GM18498 (cell line): ENCODE measurements around the gene GPR157.

Source experiments
- ATAC-seq: cut with Tn5 transposase; IDR thresholded peaks from one replicate; pipeline ENCODE4 v1.9.1; 2021; ENCODE audit warnings: mild to moderate bottlenecking, moderate library complexity; ENCODE audit not compliant: unreplicated experiment

Gene GPR157

DNA sequence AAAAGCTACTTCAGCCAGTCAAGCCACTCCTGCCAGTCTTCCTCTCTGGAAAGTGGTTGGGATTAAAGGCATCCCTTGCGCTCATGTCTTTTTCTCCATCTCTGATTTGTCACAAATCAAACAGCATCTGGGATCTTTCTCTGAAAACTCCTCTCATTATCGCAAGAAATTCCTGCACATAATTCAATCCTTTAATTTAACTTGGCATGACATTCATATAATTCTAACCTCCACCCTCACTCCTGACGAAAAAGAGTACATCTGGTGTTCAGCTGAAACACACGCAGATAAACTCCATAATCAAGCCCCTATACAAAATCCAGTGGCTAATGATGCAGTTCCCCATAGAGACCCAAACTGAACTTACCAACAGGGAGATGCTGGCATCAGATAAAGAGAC, 40.1 kb downstream of the GPR157 start:
- ATAC-seq, result no peak

DNA sequence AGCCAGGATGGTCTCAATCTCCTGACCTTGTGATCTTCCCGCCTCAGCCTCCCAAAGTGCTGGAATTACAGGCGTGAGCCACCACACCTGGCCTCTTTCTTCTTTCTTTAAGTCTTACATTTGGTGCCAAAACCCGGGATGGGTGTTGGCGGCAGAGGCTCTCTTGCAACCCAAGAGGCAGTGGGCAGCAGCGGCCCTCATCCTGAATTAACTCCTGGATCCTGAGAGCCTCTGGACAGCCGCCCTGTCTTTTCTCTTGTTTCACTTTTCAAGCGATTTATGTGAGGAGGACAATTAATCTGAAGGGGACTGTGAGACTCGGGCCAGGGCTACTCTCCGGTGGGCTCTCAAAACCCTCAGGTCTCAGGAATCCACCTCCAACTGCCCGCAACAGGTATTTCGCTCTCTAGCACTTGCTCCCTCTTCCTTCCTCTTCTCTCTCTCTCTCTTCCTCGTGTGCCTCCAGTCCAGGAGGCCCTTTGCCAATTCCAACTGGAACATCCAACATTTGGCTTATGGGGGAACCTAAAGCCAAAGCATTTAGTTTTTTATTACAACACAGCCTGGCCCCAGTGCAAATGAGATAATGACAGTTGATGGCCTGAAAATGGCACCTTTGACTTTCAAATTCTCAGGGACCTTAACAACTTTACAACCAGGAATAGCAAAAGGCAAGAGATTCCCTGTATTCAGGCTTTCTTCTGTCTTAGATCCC, 41.3 kb downstream of the GPR157 start:
- no peak for ATAC-seq

- no peak for ATAC-seq
Measured at GRCh38 chr1:9086796-9087195, 42.1 kb downstream of the GPR157 start.

GRCh38 chr1:9086045-9086444, 42.9 kb downstream of the GPR157 start:
- no peak for ATAC-seq

DNA sequence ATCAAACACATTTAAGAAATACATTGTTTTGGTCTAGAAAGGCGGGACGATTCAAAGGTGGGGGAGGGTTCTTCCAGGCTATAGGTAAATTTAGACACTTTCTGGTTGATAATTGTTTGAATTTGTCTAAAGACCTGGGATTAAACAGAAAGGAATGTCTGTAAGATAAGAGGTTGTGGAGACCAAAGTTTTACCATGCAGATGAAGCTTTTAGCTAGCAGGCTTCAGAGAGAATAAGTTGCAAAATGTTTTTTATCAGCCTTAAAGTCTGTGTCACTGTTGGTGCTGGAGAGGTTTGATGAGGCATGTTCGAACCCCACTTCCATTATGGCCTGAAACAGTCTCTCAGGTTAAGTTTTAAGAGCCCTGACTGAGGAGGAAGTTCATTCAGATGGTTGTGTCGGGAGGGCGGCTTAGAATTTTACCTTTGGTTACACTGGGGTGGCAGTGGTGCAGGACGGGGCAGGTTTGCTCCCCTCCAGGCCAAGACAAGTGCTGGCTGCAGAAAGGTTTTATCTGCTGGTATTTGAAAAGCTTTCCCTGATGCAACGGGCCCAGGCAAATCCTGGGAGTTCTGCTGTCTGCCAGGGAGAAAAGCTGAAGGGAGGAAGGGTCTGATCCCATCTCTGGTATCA, 43.5 kb downstream of the GPR157 start:
- no peak for ATAC-seq

GRCh38 chr1:9084906-9085305, 44.0 kb downstream of the GPR157 start:
- no peak for ATAC-seq

DNA sequence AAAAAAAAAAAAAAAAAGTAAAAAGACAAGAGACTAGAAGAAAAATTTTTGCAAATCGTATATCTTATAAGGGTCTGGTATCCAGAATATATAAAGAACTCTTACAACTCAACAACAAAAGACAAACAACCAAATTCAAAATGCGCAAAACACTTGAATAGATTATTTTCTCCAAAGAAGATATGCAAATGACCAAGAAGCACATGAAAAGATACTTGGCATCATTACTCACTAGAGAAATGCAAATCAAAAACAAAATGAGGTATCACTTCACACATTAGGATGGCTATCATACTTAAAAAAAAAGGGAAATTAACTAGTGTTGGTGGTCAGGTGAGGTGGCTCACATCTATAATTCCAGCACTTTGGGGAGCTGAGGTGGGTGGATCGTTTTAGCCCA, 47.4 kb downstream of the GPR157 start:
- ATAC-seq, result no peak

GRCh38 chr1:9080705-9081291, 48.1 kb downstream of the GPR157 start:
- no peak for ATAC-seq

DNA sequence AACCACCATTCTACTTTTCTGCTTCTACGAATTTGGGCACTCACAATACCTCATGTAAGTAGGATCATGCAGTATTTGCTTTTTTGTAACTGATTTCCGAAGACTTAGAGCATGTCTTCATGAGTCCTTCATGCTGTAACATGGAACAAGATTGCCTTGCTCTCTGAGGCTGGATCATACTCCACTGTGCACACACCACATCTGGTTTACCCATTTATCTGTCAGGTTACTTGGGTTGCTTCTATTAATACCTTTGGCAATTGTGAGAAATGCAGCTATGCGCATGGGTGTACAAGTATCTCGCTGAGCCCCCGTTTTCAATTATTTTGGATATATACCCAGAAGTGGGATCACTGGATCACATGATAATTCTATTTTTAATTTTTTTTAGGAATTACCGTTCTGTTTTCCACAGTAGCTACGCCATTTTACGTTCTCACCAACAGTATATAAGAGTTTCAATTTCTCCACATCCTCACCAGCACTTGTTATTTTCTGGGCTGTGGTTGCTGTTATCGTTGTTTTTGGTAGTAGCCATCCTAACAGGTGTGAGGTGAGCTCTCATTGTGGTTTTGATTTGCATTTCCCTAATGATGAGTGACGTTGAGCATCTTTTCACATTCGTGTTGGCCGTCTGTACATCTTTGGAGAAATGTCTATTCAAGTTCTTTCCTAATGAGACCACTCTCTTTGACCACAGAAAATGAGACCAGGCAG, 48.8 kb downstream of the GPR157 start:
- ATAC-seq, result peak; percentile 50

DNA sequence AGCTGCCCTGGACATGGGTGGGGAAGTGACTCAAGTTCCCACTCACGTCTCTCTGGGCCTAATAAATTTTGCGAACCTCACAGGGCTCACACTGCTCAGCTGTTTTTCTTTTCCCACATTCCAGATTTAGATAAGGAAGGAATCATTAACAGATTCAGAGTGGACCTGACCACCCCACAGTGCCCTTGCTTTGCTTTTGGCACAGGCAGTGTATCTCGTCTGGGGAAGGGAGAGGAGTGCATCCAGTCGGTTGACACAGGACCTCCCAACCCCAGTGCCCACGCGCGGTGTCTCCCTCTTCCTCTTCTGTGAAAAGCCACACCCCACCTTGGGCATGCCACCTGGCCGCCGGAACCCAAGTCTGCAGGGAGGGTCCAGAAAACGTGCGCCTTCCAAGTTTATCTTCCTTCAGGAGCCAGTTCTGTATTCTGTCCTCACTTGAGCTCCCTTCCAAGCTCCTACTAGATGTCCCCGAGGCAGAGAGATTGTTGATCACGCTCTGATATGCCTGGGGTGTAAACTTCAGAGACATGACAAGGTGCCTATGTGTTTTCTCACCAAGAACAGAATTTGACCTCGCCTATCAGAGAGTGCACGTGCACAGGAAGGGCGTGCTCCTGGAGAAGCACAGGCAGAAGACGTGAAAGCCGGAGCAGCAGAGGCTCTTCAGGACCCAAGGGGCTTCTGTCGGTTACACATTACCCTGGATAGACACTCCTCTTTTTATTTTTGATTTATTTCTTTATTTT, 50.0 kb downstream of the GPR157 start:
- ATAC-seq, result no peak

- ATAC-seq, result peak; percentile 44
Measured at GRCh38 chr1:9078015-9078751, 50.7 kb downstream of the GPR157 start.

DNA sequence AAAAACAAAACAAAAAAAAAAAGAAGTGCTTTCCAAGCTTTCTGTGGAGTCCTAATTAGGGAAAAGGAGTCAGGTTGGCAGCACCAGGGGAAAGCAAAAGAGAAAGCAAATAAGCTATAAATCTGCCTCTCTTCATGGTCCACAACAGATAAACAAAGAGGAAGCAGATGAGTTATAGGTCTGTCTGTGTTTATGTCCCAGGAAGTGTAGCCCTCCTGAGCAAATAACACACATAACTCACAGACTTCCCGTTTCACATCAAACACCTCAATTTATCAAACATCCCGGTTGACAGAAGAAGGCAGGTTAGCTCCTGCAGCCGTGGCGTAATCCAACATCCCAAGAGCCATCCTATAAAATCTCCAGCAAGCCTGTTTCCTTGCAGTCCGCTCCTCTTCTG, 53.9 kb downstream of the GPR157 start:
- no peak for ATAC-seq

DNA sequence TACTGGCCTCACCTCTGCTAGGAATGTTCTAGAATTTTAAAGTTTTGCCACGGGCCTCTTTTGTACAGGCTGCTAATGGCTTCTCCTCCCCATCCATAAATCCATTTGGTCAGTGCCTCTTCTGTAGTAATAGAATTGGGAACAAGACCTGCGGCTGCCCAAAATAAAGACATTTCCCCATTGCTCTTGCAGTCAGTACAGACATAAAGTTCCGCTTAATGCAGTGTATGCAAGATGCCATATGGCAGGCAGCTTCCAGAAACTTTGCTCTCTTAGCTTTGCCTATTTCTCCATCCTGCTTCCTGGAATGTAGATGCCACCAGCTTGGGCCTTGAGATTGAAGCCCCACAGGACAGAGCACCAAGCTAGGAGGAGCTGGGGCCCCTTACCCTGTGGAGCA, 55.8 kb downstream of the GPR157 start:
- no peak for ATAC-seq

DNA sequence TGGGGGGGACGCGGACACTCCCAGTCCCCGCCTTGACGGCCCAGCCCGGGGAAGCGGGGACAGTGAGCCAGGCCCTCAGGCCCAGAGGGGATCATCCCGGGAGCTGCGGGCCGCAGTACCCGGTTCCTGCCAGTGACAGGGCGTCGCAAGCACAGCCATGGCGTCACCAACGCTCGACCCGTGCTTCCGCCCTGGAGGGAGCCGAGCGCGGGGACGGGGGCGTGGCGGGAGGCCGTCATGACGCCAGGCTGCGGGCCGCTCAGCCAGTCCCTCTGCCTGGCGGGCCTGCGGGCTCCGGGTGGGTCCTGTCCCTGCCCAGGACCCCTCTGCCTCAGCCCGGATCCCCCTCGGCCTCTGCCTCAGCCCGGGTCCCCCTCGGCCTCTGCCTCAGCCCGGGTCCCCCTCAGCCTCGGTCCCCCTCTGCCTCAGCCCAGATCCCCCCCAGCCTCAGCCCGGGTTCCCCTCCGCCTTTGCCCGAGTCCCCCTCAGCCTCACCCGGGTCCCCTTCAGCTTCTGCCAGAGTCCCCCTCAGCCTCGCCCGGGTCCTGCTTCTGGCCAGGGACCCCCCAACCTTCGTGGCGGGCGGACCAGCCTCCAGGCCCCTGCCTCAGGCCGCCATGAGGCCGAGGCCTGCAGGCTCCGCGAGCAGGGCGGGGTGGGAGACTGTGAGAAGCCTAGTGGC, 57.2 kb downstream of the GPR157 start:
- ATAC-seq, result no peak

DNA sequence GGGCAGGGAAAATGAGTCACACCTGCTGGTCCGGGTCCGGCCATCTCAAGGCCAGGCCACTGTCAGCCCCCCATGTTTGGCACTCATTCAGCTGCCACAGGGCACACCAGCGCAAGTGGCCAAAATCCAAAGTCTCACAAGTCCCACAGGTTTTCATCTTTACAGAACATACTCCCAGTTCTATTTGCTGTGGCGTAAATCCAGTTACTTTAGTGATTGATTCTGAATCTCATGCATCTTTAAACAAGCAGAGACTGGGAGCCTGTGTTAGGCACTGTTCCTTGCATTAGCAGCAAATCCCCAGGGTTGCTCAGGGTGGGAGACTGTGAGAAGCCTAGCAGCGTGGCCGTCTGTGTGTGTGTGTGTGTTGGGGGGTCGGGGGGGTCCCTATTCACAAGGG, 58.4 kb downstream of the GPR157 start:
- ATAC-seq, result no peak

DNA sequence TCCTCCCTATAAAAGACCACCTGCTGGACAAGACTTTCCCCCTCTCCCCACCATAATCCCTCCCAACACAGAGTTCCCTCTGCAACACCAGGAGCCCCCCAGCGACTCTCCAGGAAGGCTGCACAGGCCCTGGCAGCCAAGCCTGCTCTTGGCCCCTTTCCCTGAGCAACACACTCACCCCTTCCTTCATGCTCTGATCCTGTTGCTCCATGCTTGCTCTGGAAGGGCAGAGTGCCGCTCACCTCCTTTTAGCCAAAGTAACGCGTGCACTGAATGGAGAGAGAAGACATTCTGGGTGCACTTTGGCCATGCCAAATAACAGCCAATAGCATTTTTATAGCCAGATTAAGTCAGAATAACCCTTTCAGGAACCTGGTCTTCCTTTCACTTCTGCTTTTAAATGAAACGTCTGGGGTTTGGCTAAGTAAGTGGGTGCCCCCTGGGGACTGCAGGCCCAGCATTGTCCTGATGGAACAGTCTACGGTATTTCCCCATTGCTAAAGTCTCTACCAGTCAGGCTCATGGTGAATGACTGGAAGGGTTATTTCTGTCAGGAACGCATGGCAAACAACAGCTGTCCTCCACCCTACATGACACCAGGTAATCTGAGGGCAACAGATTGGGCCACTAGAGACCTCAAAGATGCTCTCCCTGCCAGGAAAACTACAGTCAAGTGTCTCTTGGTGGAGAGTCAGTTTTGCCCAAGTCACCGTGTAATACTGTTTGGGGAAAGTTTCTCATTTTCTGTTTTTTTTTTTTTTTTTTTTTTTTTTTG, 59.4 kb downstream of the GPR157 start, which contains the start of gene SLC2A5:
Gene SLC2A5, minus strand, starts transcription at position 310 of the 775 bp plus-strand sequence. Its CDS starts 99 bp downstream, at position 211.
- ATAC-seq, result peak; percentile 90

GRCh38 chr1:9068981-9069325, 59.9 kb downstream of the GPR157 start:
- peak; percentile 10 for ATAC-seq

DNA sequence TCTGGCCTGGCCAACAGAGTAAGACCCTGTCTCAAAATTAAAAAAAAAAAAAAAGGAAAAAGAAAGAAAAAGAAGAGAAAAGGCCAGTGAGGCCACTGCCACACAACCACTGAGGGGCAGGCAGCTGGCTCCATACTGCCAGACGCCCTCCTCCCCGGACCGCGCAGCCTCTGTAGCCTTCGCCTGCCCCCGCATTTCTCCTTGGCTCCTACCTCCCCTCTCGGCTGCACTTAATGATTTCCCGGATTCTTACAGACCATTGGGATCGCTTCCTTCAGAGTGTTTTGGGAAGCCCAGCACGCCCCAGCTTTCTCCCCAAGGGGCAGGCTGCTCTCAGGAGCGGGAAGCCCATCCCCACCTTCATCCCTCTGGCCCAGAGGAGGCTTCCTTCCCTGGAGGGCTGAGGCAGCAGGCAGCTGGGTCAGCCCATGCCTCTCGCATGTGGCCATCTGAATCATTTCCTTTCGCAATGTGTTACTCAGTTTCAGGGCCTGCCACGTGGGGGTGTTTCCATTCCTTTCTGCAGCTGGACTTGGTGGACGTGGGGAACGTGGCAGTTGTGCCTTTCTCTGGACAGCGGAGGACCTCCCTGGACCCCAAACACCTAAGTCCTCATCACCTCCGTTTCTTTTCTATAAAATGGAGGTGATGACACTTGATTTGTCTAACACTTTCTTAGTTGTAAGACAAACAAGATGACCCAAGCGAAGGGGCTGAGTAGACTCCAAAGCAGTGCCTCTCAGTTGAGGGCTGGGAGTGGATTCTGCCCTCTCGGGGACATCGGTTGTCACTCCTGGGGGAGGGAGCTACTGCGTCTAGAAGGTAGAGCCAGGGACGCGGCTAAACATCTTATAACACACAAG, 61.7 kb downstream of the GPR157 start:
- ATAC-seq, result no peak
